Activated CD8-positive, alpha-beta memory T cell treated with anti-CD3 and anti-CD28 coated beads, Interleukin-2, amount 50 U/mL, for 4 hours (primary cell): Measurements from ENCODE around the gene PHYKPL.

ENCODE experiments used
- DNase-seq: peaks from one replicate; pipeline ENCODE4 v3.0.0-alpha.2; 2020

PHYKPL gene

GRCh38 chr5:178180141-178180863, 52.3 kb downstream of the PHYKPL start:
- DNase-seq, result no peak

GRCh38 chr5:178177569-178177968, 55.0 kb downstream of the PHYKPL start:
- no peak for DNase-seq

GRCh38 chr5:178176791-178177190, 55.8 kb downstream of the PHYKPL start:
- DNase-seq, result no peak

- no peak for DNase-seq
These were observed 58.1 kb downstream of the PHYKPL start for GRCh38 chr5:178174456-178174855.

- no peak for DNase-seq
These were observed 62.1 kb downstream of the PHYKPL start for GRCh38 chr5:178170455-178170854.

GRCh38 chr5:178165581-178165980, 67.0 kb downstream of the PHYKPL start:
- DNase-seq, result no peak

GRCh38 chr5:178163772-178164735, 68.5 kb downstream of the PHYKPL start:
- DNase-seq, result peak; percentile 95

GRCh38 chr5:178162481-178162880, 70.1 kb downstream of the PHYKPL start:
- DNase-seq, result no peak

GRCh38 chr5:178160176-178160575, 72.4 kb downstream of the PHYKPL start:
- no peak for DNase-seq
